Activated naive CD4-positive, alpha-beta T cell treated with anti-CD3 and anti-CD28 coated beads, Interleukin-2, amount 10 ng/mL, durations not matched to agents 5 hours and 36 hours (primary cell): ENCODE results near the gene RASA1. TPM values are rescaled to one million over a fixed set of nuclear protein-coding genes. Genes with fewer than 3 reads are reported as not detected.

Experiments used
- total RNA-seq, 2 experiments: library from RNA; stranded (reverse); gene quantifications; one replicate each; pipeline ENCODE4 v1.2.3, GENCODE V29; 2021

The RASA1 gene
- 10 to 100 TPM; 20.0 to 20.1 TPM for total RNA-seq

DNA sequence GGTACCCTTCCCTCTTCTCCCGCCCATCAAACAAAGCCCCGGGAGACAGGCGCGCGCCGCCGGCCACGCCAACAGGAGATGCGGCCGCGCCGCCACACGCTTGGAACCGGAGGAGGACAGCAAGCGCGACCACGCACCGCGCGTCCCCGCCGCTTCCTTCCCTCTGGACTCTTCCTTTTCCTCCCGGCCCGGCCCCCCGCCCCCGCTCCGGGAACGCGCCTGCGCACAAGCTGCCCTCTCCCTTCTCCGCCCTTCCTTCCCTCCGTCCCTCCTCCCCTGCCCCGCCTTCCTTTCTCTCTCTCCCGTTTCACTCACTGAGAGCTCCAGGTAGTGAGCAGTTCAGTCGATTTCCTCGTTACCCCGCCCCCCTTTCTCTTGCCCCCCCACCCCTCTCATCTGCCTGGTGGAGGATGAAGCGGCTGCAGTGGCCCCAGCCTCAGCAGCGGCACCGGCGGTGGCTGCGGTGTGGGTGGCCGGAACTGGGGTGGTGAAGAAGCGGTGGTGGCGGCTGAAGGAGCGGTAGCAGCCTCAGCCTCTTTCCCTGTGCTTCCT, at the start of gene RASA1:
Gene RASA1, plus strand, starts transcription at position 310 of the 552 bp plus-strand sequence. CDS start 569 bp downstream, outside the sequence.

DNA sequence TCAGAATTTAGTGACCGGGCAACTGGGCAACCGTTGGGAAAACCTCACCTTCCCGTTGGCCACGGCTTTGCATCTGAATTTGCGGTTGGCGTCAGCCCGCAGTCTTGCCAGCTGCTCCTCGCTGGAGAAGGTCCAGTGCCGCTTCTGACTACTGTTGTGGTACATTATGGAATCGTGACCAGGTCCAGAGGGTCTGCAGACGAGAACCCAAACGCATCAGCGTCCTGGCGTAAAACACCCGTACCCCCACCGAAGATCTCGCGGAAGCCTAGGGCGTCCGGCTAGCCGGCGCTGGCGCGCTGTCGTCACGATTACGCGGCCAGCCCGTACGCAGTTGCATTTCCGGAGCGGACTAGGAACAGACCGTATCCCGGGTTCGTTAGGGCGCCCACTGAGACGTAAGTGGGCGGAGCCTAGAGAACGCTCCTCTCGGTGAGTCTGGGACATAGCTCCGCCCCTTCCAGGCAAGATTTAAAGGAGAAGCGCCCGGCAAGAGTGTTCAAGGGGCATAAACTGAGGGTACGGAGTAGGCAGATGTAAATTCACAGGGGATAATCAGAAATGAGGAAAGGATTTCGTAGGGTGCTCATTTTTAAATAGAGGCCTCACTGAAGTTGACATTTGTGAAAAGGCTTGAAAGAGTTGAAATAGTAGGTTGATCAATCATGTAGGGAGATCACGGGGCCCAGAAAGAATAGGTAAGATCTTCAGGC, 145.1 kb downstream of the RASA1 start, which contains the start of gene CCNH:
Gene CCNH, minus strand, starts transcription at position 301 of the 713 bp plus-strand sequence. Its CDS starts 136 bp downstream, at position 165.

Other genes with a start within 250 kb of the RASA1 start
- gene CCNH, start 145.0 kb downstream of the RASA1 start, total RNA-seq, result 10 to 100 TPM; 44.0 to 47.5 TPM